Endothelial cell of umbilical vein (primary cell): Measurements from ENCODE around the gene AACS.

Experiments
- CTCF ChIP-seq, 2 donors: IDR thresholded peaks; 1 replicate in 1 of 2; 2 replicates in 1 of 2; pipeline ENCODE4 v1.5.1; 2011; ENCODE audit warnings: low read length in 2 of 2, mild to moderate bottlenecking in 2 of 2, moderate library complexity in 2 of 2, control low read depth in 1 of 2, inconsistent platforms in 1 of 2, low read depth in 1 of 2; ENCODE audit not compliant: insufficient read depth in 1 of 2; ENCODE audit errors: extremely low read depth in 1 of 2
- EZH2 ChIP-seq: IDR thresholded peaks from 2 replicates; pipeline ENCODE4 v1.6.1; 2012; ENCODE audit warnings: borderline replicate concordance, low read depth, mild to moderate bottlenecking, moderate library complexity, low read length, inconsistent platforms; ENCODE audit not compliant: severe bottlenecking
- FOS ChIP-seq: IDR thresholded peaks from 2 replicates; pipeline ENCODE4 v1.6.1; 2011; ENCODE audit warnings: mild to moderate bottlenecking, low read length, moderate library complexity, borderline replicate concordance; ENCODE audit not compliant: insufficient read depth
- GATA2 ChIP-seq: IDR thresholded peaks from 2 replicates; pipeline ENCODE4 v1.7.0; 2011; ENCODE audit warnings: low read depth, mild to moderate bottlenecking, moderate library complexity, mixed read lengths, low read length; ENCODE audit not compliant: insufficient read length, insufficient read depth
- MAX ChIP-seq: IDR thresholded peaks from 2 replicates; pipeline ENCODE4 v1.6.1; 2011; ENCODE audit not compliant: insufficient read depth, insufficient read length
- MYC ChIP-seq: IDR thresholded peaks from one replicate; pipeline ENCODE4 v1.6.1; 2011; ENCODE audit warnings: mild to moderate bottlenecking, low read depth, low read length
- POLR2A ChIP-seq: IDR thresholded peaks from 2 replicates; pipeline ENCODE4 v1.6.1; 2012; ENCODE audit warnings: low read depth, mild to moderate bottlenecking, control low read depth, low read length
- POLR2AphosphoS5 ChIP-seq: IDR thresholded peaks from 2 replicates; pipeline ENCODE4 v1.6.1; 2012; ENCODE audit warnings: low read depth, mild to moderate bottlenecking, control low read depth, low read length, moderate library complexity; ENCODE audit not compliant: insufficient read depth

GRCh38 chr12:125113263-125113662 is 48.0 kb downstream of the AACS start:
- TF ChIP-seq CTCF (IDR thresholded peaks at IDR 0.05; ENCODE audit: extremely low read depth in 1 of 2, insufficient read depth in 1 of 2, low read depth in 1 of 2, low read length in 2 of 2) (no peak), MAX (no peak), MYC (no peak), EZH2 (no peak), POLR2A (no peak), FOS (no peak), POLR2AphosphoS5 (no peak), GATA2 (no peak)
